ENCODE data around the gene PTPRZ1.

DNA sequence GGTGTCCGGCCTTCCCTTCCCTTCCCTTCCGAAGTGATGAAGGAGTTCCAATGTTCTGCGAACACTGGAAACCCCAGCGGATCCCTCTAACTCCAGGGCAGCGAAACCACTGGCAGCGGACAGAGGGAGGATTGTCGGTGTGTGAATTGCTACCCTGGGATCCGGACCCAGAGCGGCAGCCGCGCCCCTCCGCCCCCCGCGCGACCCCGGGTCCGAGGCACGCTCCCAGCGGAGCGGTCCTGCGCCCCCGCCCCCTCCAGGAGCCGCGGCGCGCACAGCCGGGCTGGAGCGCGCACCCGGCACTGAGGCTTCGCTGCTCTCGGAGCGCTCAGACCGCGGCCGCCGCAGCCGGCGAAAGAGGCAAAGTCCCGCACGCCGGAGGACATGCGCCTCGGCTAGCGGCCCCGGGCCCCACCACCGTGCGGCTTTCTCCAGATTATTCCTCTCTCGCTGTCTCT lies at the start of gene PTPRZ1:
- no peak for TF ChIP-seq POLR2A (IDR thresholded peaks at IDR 0.05)
- TF ChIP-seq, protein P1, sequence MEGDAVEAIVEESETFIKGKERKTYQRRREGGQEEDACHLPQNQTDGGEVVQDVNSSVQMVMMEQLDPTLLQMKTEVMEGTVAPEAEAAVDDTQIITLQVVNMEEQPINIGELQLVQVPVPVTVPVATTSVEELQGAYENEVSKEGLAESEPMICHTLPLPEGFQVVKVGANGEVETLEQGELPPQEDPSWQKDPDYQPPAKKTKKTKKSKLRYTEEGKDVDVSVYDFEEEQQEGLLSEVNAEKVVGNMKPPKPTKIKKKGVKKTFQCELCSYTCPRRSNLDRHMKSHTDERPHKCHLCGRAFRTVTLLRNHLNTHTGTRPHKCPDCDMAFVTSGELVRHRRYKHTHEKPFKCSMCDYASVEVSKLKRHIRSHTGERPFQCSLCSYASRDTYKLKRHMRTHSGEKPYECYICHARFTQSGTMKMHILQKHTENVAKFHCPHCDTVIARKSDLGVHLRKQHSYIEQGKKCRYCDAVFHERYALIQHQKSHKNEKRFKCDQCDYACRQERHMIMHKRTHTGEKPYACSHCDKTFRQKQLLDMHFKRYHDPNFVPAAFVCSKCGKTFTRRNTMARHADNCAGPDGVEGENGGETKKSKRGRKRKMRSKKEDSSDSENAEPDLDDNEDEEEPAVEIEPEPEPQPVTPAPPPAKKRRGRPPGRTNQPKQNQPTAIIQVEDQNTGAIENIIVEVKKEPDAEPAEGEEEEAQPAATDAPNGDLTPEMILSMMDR (IDR thresholded peaks at IDR 0.05) = no peak
